Measurements from ENCODE around the gene CAPN10.
"Not testable (repeated sequence)": the region's sequence is repeated elsewhere in the genome, so short reads cannot be mapped to it uniquely, and the experiment has no call there.

CAPN10 gene

GRCh38 chr2:240556553-240557100, 29.9 kb upstream of the CAPN10 start:
- Histone ChIP-seq H3K9me3 (ENCODE audit: control insufficient read depth, low read length) (no peaks in the 10 kb centered on the region), H3K27me3 (replicated peaks; ENCODE audit: control insufficient read depth, insufficient read depth, low read length, poor library complexity, severe bottlenecking) (no peaks in the 10 kb centered on the region), H3K27ac (ENCODE audit: insufficient read depth, low read length, poor library complexity, severe bottlenecking) (no peak overlapping the region), H3K4me1 (ENCODE audit: control insufficient read depth, insufficient read depth, low read length, poor library complexity, severe bottlenecking) (peaks cover 33% of the 10 kb centered on the region), H3K4me3 (ENCODE audit: insufficient read depth, low read depth, low read length, poor library complexity, severe bottlenecking) (no peak overlapping the region), H3K36me3 (ENCODE audit: control insufficient read depth, insufficient read depth, low read length) (peaks cover 29% of the 10 kb centered on the region)
- DNase-seq, result peak; percentile 50 to 59 (median 55)

GRCh38 chr2:240557101-240557751, 29.3 kb upstream of the CAPN10 start:
- Histone ChIP-seq H3K36me3 (ENCODE audit: control insufficient read depth, insufficient read depth, low read length) (peaks cover 24% of the 10 kb centered on the region), H3K4me1 (ENCODE audit: control insufficient read depth, insufficient read depth, low read length, poor library complexity, severe bottlenecking) (peaks cover 38% of the 10 kb centered on the region), H3K9me3 (ENCODE audit: control insufficient read depth, low read length) (no peaks in the 10 kb centered on the region), H3K4me3 (ENCODE audit: insufficient read depth, low read depth, low read length, poor library complexity, severe bottlenecking) (peak overlapping the region; percentile 39), H3K27me3 (replicated peaks; ENCODE audit: control insufficient read depth, insufficient read depth, low read length, poor library complexity, severe bottlenecking) (no peaks in the 10 kb centered on the region), H3K27ac (ENCODE audit: insufficient read depth, low read length, poor library complexity, severe bottlenecking) (no peak overlapping the region)
- no peak for DNase-seq

GRCh38 chr2:240557808-240558207, 28.7 kb upstream of the CAPN10 start, which contains the start of gene ANKMY1:
Gene ANKMY1, minus strand, starts transcription at chr2:240557988. Its CDS starts 653 bp downstream, at chr2:240557335.
- Histone ChIP-seq H3K4me3 (ENCODE audit: insufficient read depth, low read depth, low read length, poor library complexity, severe bottlenecking) (peak within 1 kb of the TSS; percentile 39), H3K27me3 (replicated peaks; ENCODE audit: control insufficient read depth, insufficient read depth, low read length, poor library complexity, severe bottlenecking) (no peaks in the 10 kb centered on the region)
- DNase-seq, result peak in 1 of 3 donors; percentile 45

GRCh38 chr2:240558236-240558761, 28.2 kb upstream of the CAPN10 start:
- Histone ChIP-seq H3K4me3 (ENCODE audit: insufficient read depth, low read depth, low read length, poor library complexity, severe bottlenecking) (peak overlapping the region; percentile 39), H3K27ac (ENCODE audit: insufficient read depth, low read length, poor library complexity, severe bottlenecking) (no peak overlapping the region), H3K4me1 (ENCODE audit: control insufficient read depth, insufficient read depth, low read length, poor library complexity, severe bottlenecking) (peaks cover 47% of the 10 kb centered on the region)

More at GRCh38 chr2:240557808-240558207, 28.7 kb upstream of the CAPN10 start, which contains the start of gene ANKMY1:
- Histone ChIP-seq H3K9me3 (ENCODE audit: control insufficient read depth, low read length) (no peaks in the 10 kb centered on the region), H3K27ac (ENCODE audit: insufficient read depth, low read length, poor library complexity, severe bottlenecking) (no peak within 1 kb of the TSS), H3K4me1 (ENCODE audit: control insufficient read depth, insufficient read depth, low read length, poor library complexity, severe bottlenecking) (peaks cover 44% of the 10 kb centered on the region), H3K36me3 (ENCODE audit: control insufficient read depth, insufficient read depth, low read length) (peaks cover 21% of the 10 kb centered on the region)

GRCh38 chr2:240559286-240559685, 27.2 kb upstream of the CAPN10 start:
- peaks cover 57% of the 10 kb centered on the region for H3K4me1 ChIP-seq (ENCODE audit: control insufficient read depth, insufficient read depth, low read length, poor library complexity, severe bottlenecking)
- no peak overlapping the region for H3K27ac ChIP-seq (ENCODE audit: insufficient read depth, low read length, poor library complexity, severe bottlenecking)
- H3K27me3 ChIP-seq (replicated peaks; ENCODE audit: control insufficient read depth, insufficient read depth, low read length, poor library complexity, severe bottlenecking), result no peaks in the 10 kb centered on the region
- no peak for DNase-seq
- H3K9me3 ChIP-seq (ENCODE audit: control insufficient read depth, low read length), result no peaks in the 10 kb centered on the region
- H3K36me3 ChIP-seq (ENCODE audit: control insufficient read depth, insufficient read depth, low read length), result peaks cover 13% of the 10 kb centered on the region
- H3K4me3 ChIP-seq (ENCODE audit: insufficient read depth, low read depth, low read length, poor library complexity, severe bottlenecking), result no peak overlapping the region

More at GRCh38 chr2:240558236-240558761, 28.2 kb upstream of the CAPN10 start:
- no peak for DNase-seq
- Histone ChIP-seq H3K27me3 (replicated peaks; ENCODE audit: control insufficient read depth, insufficient read depth, low read length, poor library complexity, severe bottlenecking) (no peaks in the 10 kb centered on the region), H3K9me3 (ENCODE audit: control insufficient read depth, low read length) (no peaks in the 10 kb centered on the region), H3K36me3 (ENCODE audit: control insufficient read depth, insufficient read depth, low read length) (peaks cover 16% of the 10 kb centered on the region)

- peaks cover 5% of the 10 kb centered on the region for H3K36me3 ChIP-seq (ENCODE audit: control insufficient read depth, insufficient read depth, low read length)
- peak within 1 kb of the TSS; percentile 72 for H3K4me3 ChIP-seq (ENCODE audit: insufficient read depth, low read depth, low read length, poor library complexity, severe bottlenecking)
- peak; percentile 84 to 85 (median 85) for DNase-seq
- H3K9me3 ChIP-seq (ENCODE audit: control insufficient read depth, low read length), result no peaks in the 10 kb centered on the region
- peak within 1 kb of the TSS; percentile 95 for H3K27ac ChIP-seq (ENCODE audit: insufficient read depth, low read length, poor library complexity, severe bottlenecking)
- peaks cover 65% of the 10 kb centered on the region for H3K4me1 ChIP-seq (ENCODE audit: control insufficient read depth, insufficient read depth, low read length, poor library complexity, severe bottlenecking)
- H3K27me3 ChIP-seq (replicated peaks; ENCODE audit: control insufficient read depth, insufficient read depth, low read length, poor library complexity, severe bottlenecking), result no peaks in the 10 kb centered on the region
Observed at GRCh38 chr2:240560084-240560479, 26.5 kb upstream of the CAPN10 start, which contains the start of gene DUSP28. Gene DUSP28, plus strand, starts transcription at chr2:240560357. Its CDS starts 328 bp downstream, at chr2:240560685.

- peak overlapping the region; percentile 95 for H3K27ac ChIP-seq (ENCODE audit: insufficient read depth, low read length, poor library complexity, severe bottlenecking)
- peak; percentile 98 to 100 (median 100) for DNase-seq
- H3K9me3 ChIP-seq (ENCODE audit: control insufficient read depth, low read length), result no peaks in the 10 kb centered on the region
- H3K36me3 ChIP-seq (ENCODE audit: control insufficient read depth, insufficient read depth, low read length), result peaks cover 2% of the 10 kb centered on the region
- peaks cover 71% of the 10 kb centered on the region for H3K4me1 ChIP-seq (ENCODE audit: control insufficient read depth, insufficient read depth, low read length, poor library complexity, severe bottlenecking)
- peak overlapping the region; percentile 72 for H3K4me3 ChIP-seq (ENCODE audit: insufficient read depth, low read depth, low read length, poor library complexity, severe bottlenecking)
- H3K27me3 ChIP-seq (replicated peaks; ENCODE audit: control insufficient read depth, insufficient read depth, low read length, poor library complexity, severe bottlenecking), result no peaks in the 10 kb centered on the region
Observed at GRCh38 chr2:240560480-240561324, 25.8 kb upstream of the CAPN10 start.

GRCh38 chr2:240561325-240561971, 25.1 kb upstream of the CAPN10 start:
- H3K27me3 ChIP-seq (replicated peaks; ENCODE audit: control insufficient read depth, insufficient read depth, low read length, poor library complexity, severe bottlenecking), result no peaks in the 10 kb centered on the region
- H3K4me1 ChIP-seq (ENCODE audit: control insufficient read depth, insufficient read depth, low read length, poor library complexity, severe bottlenecking), result peaks cover 75% of the 10 kb centered on the region
- H3K36me3 ChIP-seq (ENCODE audit: control insufficient read depth, insufficient read depth, low read length), result no peaks in the 10 kb centered on the region
- H3K9me3 ChIP-seq (ENCODE audit: control insufficient read depth, low read length), result no peaks in the 10 kb centered on the region
- peak overlapping the region; percentile 72 for H3K4me3 ChIP-seq (ENCODE audit: insufficient read depth, low read depth, low read length, poor library complexity, severe bottlenecking)
- H3K27ac ChIP-seq (ENCODE audit: insufficient read depth, low read length, poor library complexity, severe bottlenecking), result peak overlapping the region; percentile 95
- no peak for DNase-seq

- not testable (repeated sequence) for H3K27me3 ChIP-seq (replicated peaks; ENCODE audit: control insufficient read depth, insufficient read depth, low read length, poor library complexity, severe bottlenecking); H3K9me3 ChIP-seq (ENCODE audit: control insufficient read depth, low read length); H3K4me3 ChIP-seq (ENCODE audit: insufficient read depth, low read depth, low read length, poor library complexity, severe bottlenecking); DNase-seq; H3K36me3 ChIP-seq (ENCODE audit: control insufficient read depth, insufficient read depth, low read length); H3K27ac ChIP-seq (ENCODE audit: insufficient read depth, low read length, poor library complexity, severe bottlenecking)
- peaks cover 79% of the 10 kb centered on the region for H3K4me1 ChIP-seq (ENCODE audit: control insufficient read depth, insufficient read depth, low read length, poor library complexity, severe bottlenecking)
Observed at GRCh38 chr2:240563231-240563630, 23.3 kb upstream of the CAPN10 start.
